Peyer's patch (tissue), 4 donors: ENCODE results near the gene USP6NL. TPM values are rescaled to one million over a fixed set of nuclear protein-coding genes. Genes with fewer than 3 reads are reported as not detected.
A peak's percentile ranks its signal among the peaks of the same experiment; 100 is the strongest.

Experiments used
- DNase-seq, 3 donors: peaks; one replicate each; pipeline ENCODE4 v3.0.0-alpha.2; 2017 to 2019
- H3K27ac ChIP-seq, 4 donors: fragments of 200-600 bp; sonication (generic); one replicate each; pipeline ENCODE4 v1.5.1; 2016 to 2019
- H3K27me3 ChIP-seq, 2 donors: fragments of 200-600 bp; sonication (generic); one replicate each; pipeline ENCODE4 v1.5.1; 2019
- H3K36me3 ChIP-seq, 3 donors: fragments of 200-600 bp; sonication (generic); one replicate each; pipeline ENCODE4 v1.5.1; 2016 to 2019
- H3K4me1 ChIP-seq, 4 donors: fragments of 200-600 bp; sonication (generic); one replicate each; pipeline ENCODE4 v1.5.1; 2016 to 2019
- H3K4me3 ChIP-seq, 4 donors: fragments of 200-600 bp; sonication (generic); 1 replicate in 3 of 4; 2 replicates in 1 of 4; pipeline ENCODE4 v1.5.1; 2016 to 2019; ENCODE audit warnings: mild to moderate bottlenecking in 1 of 4
- H3K9me3 ChIP-seq, 4 donors: fragments of 200-600 bp; sonication (generic); one replicate each; pipeline ENCODE4 v1.5.1; 2016 to 2019; ENCODE audit warnings: mild to moderate bottlenecking in 1 of 4
- CTCF ChIP-seq, 6 experiments: fragments of 450-650 bp in 4 of 6; fragments of 200-600 bp in 2 of 6; sonication (generic) in 1 of 6; IDR thresholded peaks; one replicate each; pipeline ENCODE4 v1.5.1; 2017 to 2019; ENCODE audit warnings: antibody characterized with exemption in 6 of 6, mild to moderate bottlenecking in 3 of 6, moderate library complexity in 1 of 6
- POLR2A ChIP-seq, 2 donors: fragments of 450-650 bp; IDR thresholded peaks; one replicate each; pipeline ENCODE4 v1.5.1; 2017; ENCODE audit warnings: antibody characterized with exemption in 2 of 2, mild to moderate bottlenecking in 2 of 2, moderate library complexity in 2 of 2
- total RNA-seq, 4 donors: library from RNA; depleted of rRNA; stranded (reverse); fragments of >200 nt; gene quantifications; one replicate each; pipeline ENCODE4 v1.1.0, GENCODE V29; 2016

The USP6NL gene
- total RNA-seq, 4 donors from 2014 or later: 15.0 to 52.8 (median 19.3) TPM

- H3K27me3 ChIP-seq: no peaks in the 10 kb centered on the region
- no peaks in the 10 kb centered on the region for H3K36me3 ChIP-seq
- H3K4me1 ChIP-seq: peaks cover 0 to 6% (median 1%) of the 10 kb centered on the region in 4 donors
- TF ChIP-seq CTCF (IDR thresholded peaks at IDR 0.05): no peak
- TF ChIP-seq POLR2A (IDR thresholded peaks at IDR 0.05): no peak
- peak in 2 of 3 donors; percentile 64 to 68 for DNase-seq
- no peak overlapping the region for H3K4me3 ChIP-seq
- H3K9me3 ChIP-seq: peaks cover 0 to 4% (median 0%) of the 10 kb centered on the region in 4 donors
- peak overlapping the region in 1 of 4 donors; percentile 10 for H3K27ac ChIP-seq
These were observed 203.5 kb downstream of the USP6NL start for GRCh38 chr10:11407939-11408338.

GRCh38 chr10:11406746-11407145 lies 204.7 kb downstream of the USP6NL start:
- peak in 1 of 3 donors; percentile 32 for DNase-seq
- H3K4me3 ChIP-seq: no peak overlapping the region
- H3K4me1 ChIP-seq: peaks cover 0 to 8% (median 1%) of the 10 kb centered on the region in 4 donors
- no peaks in the 10 kb centered on the region for H3K36me3 ChIP-seq
- no peak overlapping the region for H3K27ac ChIP-seq
- TF ChIP-seq CTCF (IDR thresholded peaks at IDR 0.05): no peak
- TF ChIP-seq POLR2A (IDR thresholded peaks at IDR 0.05): no peak
- no peaks in the 10 kb centered on the region for H3K27me3 ChIP-seq
- H3K9me3 ChIP-seq: no peaks in the 10 kb centered on the region

GRCh38 chr10:11404901-11405300 lies 206.5 kb downstream of the USP6NL start:
- DNase-seq: no peak

More at GRCh38 chr10:11404901-11405300, 206.5 kb downstream of the USP6NL start:
- no peak for TF ChIP-seq POLR2A (IDR thresholded peaks at IDR 0.05)
- TF ChIP-seq CTCF (IDR thresholded peaks at IDR 0.05): no peak
- no peaks in the 10 kb centered on the region for H3K27me3 ChIP-seq
- no peaks in the 10 kb centered on the region for H3K36me3 ChIP-seq
- H3K27ac ChIP-seq: no peak overlapping the region
- peaks cover 0 to 13% (median 1%) of the 10 kb centered on the region in 4 donors for H3K4me1 ChIP-seq
- no peaks in the 10 kb centered on the region for H3K9me3 ChIP-seq
- H3K4me3 ChIP-seq: no peak overlapping the region

Other genes starting within 250 kb of the USP6NL start
- 10 to 100 TPM in 1 of 4 donors, 1 to 10 TPM in 3; 2.0 to 16.5 (median 6.1) TPM for gene ECHDC3, start 130.7 kb upstream of the USP6NL start, total RNA-seq
- 10 to 100 TPM in 1 of 4 donors, 1 to 10 TPM in 3; 2.3 to 10.7 (median 3.7) TPM for gene PROSER2, start 211.7 kb upstream of the USP6NL start, total RNA-seq